Right lung (tissue), 5 donors: ENCODE data around the gene TMEM203. TPM values are rescaled to one million over a fixed set of nuclear protein-coding genes. Genes with fewer than 3 reads are reported as not detected.

Experiments used
- DNase-seq, 2 donors: peaks; one replicate each; pipeline ENCODE4 v3.0.0-alpha.2; 2013
- polyA plus RNA-seq, 5 donors: library from polyadenylated mRNA; unstranded; fragments of 120-200 nt; gene quantifications; one replicate each; pipeline versions ENCODE4 v1.2.1 to v1.2.3, GENCODE V29; 2013; ENCODE audit warnings: inconsistent platforms in 1 of 5, low replicate concordance in 1 of 5; ENCODE audit not compliant: insufficient read length in 5 of 5, insufficient read depth in 1 of 5

Gene TMEM203
- polyA plus RNA-seq, 5 donors, result 31.5 to 40.1 (median 35.4) TPM

GRCh38 chr9:137182836-137183235 is 22.6 kb downstream of the TMEM203 start:
- no peak for DNase-seq

DNA sequence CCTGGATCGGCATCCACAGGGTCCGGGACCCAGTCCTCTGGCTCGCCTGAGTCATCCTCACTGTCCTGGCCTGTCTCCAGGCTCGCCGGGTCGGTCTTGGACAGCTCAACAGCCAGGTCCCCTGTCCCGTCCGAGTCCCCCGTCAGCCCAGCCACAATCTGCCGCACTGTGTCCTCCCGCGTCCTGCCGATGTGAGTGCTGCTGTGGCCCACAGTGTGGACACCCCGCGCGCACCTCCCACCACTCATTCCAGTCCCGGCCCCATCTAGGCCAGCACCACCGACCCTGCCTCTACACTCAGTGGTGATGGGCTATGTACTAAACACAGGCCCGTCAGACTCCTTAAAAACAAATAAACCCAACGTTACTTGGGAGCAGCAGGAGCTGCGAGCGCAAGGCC is 23.8 kb downstream of the TMEM203 start:
- no peak for DNase-seq

DNA sequence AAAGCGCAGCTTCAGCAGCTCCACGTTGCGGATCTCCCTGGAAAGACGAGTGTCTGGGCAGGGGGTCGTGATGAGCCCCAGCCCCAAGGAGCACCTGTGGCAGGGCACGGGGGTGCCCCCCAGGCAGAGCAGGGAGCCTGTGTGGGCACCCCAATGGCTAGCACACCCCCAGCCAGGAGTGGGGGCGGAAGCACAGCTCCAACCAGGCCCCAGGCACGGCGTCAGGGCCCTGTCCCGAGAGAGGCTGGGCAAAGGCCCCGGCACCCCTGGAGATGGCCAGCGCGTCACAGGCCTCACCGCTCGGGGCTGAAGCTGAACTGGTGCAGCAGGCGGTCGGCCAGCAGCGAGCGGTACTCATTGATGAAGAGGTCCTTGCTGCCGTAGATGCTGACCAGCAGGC is 25.0 kb downstream of the TMEM203 start:
- DNase-seq, result no peak

- no peak for DNase-seq
Measured at GRCh38 chr9:137179761-137180160, 25.7 kb downstream of the TMEM203 start.

GRCh38 chr9:137178939-137179630 is 26.4 kb downstream of the TMEM203 start:
- DNase-seq, result no peak

DNA sequence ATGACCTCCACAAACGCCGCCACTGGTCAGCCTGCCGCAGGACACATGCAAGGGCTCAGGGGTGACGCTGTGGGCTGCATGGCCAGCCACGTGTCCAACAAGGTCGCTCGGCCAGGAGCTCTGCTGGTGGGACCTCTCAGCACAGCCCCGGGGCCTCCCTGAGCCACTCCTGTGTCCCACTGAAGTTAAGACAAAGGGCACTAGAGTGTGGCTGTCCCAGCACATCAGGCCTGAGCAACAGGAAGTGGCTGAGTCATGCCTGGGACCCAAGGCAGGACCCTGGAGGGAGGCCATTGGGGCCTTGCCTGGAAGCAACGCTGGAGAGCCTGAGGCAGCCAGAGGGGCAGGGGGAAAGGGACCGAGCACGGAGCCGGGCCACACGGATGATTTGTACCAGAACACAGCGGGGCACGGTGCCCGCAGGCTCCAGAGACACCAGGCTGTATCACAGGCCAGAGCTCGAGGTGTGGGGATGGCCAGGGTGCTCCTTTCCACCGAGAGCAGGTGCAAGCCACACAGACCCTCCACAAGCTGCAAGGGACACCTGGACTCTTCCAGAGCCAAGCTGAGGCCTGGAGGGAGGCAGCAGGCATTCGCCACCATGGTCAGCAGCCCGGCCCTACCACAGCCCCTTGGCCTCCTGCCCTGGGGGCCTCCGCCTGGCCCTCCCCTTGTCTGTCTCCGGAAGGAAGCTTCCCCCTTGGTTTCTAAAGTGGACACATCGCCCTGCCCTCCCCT is 27.1 kb downstream of the TMEM203 start:
- no peak for DNase-seq

DNA sequence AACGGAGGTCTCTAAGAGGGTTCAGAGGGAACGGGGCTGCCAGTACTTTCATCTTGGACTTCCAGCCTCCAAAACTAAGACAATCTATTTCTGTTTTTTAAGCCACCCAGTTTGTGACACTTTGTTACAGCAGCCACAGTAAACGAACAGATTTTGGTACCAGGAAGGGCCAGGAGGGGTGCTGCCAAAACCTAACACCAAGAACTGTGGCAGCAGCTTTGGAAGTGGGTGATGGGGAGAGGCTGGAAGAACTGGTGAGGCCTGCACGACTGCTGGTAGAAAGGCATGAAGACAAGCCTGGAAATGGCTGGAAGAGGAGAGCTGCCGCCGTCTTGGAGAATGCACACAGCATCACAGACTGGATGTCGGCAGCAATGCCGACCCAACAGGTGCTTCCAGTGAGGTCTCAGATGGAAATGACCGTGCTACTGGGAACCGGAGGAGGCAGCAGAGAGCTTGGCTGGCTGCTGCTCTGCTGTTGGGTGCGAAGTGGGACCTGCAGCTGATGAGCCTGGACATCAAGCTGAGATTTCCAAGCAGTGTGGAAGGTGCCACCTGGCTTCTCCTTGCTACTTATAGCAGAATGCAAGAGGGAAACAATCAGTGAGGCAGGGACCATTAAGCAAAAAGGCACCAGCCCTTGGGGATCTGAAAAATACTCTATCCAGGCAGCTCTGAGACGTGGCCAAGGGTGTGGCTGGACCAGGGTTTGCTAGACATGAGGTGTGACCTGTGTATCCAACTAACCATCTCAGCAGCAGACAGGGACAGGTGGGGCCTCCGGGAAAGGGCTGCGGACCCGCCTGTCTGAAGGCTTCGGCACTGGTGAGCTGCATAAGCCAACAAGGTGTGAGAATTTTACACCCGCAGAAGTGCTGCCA is 28.9 kb downstream of the TMEM203 start:
- no peak for DNase-seq

- no peak for DNase-seq
Measured at GRCh38 chr9:137175345-137175961, 30.0 kb downstream of the TMEM203 start.

GRCh38 chr9:137174722-137175293 is 30.6 kb downstream of the TMEM203 start:
- no peak for DNase-seq

- DNase-seq, result no peak
Measured at GRCh38 chr9:137173796-137174664, 31.4 kb downstream of the TMEM203 start.

DNA sequence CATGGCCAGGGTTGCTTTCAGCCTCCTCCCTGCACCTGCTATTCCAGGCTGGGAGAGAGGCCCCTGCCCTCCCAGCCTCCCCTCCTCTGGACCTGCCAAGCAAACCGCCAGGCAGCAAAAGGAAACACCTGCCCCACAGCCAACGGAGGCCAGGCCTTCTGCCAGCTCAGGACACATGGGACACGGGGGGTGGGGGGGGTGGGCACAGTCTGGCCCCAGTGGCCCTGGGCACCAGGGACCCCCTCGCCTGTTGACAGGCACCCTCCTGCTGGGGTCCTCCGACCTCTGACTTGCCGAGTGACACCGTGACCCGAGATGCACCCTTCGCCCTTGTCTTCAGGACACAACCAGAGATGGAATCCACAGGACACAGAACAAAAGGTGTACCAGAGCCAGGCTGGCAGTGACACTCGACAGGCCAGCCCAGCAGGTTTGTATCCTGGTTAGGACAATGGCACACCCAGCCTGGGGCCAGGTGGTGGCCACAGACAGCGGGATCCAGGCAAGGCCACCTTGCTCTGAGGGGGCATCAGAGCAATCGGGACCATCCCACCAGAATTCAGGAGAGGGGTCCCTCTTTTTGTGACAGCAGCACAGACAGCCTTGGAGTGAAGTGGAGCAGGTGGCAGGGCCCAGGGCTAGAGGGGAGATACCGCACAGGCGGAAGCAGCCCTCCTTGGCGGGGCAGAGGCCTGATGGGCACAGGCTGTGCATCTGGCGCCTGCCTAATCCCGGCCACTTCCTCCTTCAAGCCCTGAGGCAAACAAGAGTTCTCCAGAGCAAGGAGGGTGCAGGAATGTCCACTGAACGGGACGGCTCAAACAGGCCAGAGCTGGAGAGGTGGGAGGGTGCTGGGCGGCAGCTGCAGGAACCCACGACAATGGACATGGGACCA is 32.3 kb downstream of the TMEM203 start:
- DNase-seq, result no peak

GRCh38 chr9:137171149-137171900 is 34.1 kb downstream of the TMEM203 start:
- no peak for DNase-seq

DNA sequence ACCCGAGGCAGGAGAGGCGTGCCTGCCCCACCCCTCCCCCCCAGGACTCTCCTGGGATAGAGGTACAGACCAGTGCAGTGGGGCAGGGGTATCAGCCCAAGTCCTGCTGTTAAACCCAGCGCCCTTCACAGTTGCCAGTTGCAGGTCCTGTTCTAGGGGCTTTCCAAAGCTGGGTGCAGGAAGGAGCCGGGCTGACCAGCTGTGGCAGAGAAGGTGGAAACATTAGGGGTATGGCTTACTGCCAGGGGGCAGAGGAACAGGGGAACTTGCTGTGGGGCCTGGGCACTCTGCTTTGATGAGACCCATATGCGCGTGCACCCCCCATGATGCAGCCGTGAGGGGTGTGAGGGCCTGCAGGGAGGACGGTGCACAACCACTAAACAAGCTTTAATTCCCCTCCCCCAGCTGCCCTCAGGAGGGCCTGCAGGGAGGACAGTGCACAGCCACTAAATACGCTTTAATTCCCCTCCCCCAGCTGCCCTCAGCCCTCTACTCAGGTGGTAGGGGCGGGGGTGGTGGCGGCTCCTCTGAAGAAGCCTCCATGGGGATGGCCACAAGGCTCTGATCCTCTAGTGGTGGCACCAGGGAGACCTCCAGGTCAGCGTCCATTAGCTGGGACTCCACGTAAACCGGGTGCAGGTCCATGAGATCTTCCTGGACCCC is 34.8 kb downstream of the TMEM203 start:
- no peak for DNase-seq

DNA sequence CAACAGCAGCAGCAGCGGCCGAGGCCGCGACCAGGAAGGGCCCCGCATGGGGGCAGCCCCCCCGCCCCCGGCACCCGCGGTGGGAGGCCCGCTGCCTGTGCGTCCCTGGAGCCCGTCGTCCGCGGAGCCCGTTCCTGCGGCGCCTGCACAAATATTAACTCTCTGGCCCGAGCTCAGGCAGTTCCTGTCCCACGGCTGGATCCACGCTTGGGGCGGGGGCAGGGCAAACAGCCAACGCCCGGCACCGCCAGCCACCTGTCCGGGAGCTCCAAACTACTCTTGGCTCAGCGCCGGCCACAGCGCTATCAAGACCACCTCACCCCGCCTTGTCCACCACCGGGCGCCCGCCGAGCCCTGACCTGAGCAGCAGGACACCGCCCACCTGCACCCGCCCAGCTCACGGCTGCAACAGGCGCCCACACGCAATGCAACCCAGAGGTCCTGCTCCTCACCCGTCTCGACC is 35.5 kb downstream of the TMEM203 start, which contains the start of gene LRRC26:
LRRC26 (minus strand) TSS at position 156 of the 463 bp plus-strand sequence; CDS start at position 48, 108 bp downstream.
- no peak for DNase-seq

- DNase-seq, result peak; percentile 32 to 45
Measured at GRCh38 chr9:137168904-137169856, 36.3 kb downstream of the TMEM203 start.

- no peak for DNase-seq
Measured at GRCh38 chr9:137168573-137168903, 36.9 kb downstream of the TMEM203 start.
